ENCODE results near the gene CNKSR1.
A peak's percentile ranks its signal among the peaks of the same experiment; 100 is the strongest.

The CNKSR1 gene

GRCh38 chr1:26142159-26142558 lies 35.1 kb upstream of the CNKSR1 start:
- Histone ChIP-seq H3K79me1 (replicated peaks; ENCODE audit: low read length, poor library complexity, severe bottlenecking) (no peaks in the 10 kb centered on the region), H3K18ac (ENCODE audit: low read depth in 1 of 2, low read length in 2 of 2) (no peak overlapping the region)

GRCh38 chr1:26145041-26145959 lies 32.0 kb upstream of the CNKSR1 start:
- Histone ChIP-seq H3K79me1 (replicated peaks; ENCODE audit: low read length, poor library complexity, severe bottlenecking) (no peaks in the 10 kb centered on the region), H3K14ac (ENCODE audit: low read length in 2 of 2) (no peak overlapping the region), H2BK12ac (ENCODE audit: low read length in 2 of 2) (peak overlapping the region in 1 of 2 experiments; percentile 21), H3K4me2 (ENCODE audit: low read length, poor library complexity, severe bottlenecking) (no peak overlapping the region), H4K91ac (ENCODE audit: low read length) (peak overlapping the region; percentile 54), H3K4me1 (ENCODE audit: control insufficient read depth, insufficient read depth, low read depth, low read length) (peaks cover 3% of the 10 kb centered on the region), H2BK120ac (ENCODE audit: low read depth, low read length) (no peak overlapping the region), H4K8ac (ENCODE audit: low read length) (no peak overlapping the region), H3K27me3 (ENCODE audit: control insufficient read depth in 1 of 2, insufficient read depth in 1 of 2, low read length in 2 of 2) (peaks cover 44 to 46% of the 10 kb centered on the region in 2 experiments), H3K27ac (ENCODE audit: low read length, poor library complexity, severe bottlenecking) (no peak overlapping the region), H3K9ac (ENCODE audit: low read length) (no peak overlapping the region), H3K18ac (ENCODE audit: low read depth in 1 of 2, low read length in 2 of 2) (no peak overlapping the region), H3K36me3 (ENCODE audit: control insufficient read depth in 1 of 2, insufficient read depth in 2 of 2, low read depth in 1 of 2, low read length in 2 of 2) (no peaks in the 10 kb centered on the region), H3K23ac (ENCODE audit: low read length in 2 of 2) (no peak overlapping the region), H3K4me3 (ENCODE audit: insufficient read depth in 1 of 2, low read depth in 1 of 2, low read length in 2 of 2) (no peak overlapping the region), H2BK15ac (ENCODE audit: low read depth, poor library complexity, severe bottlenecking) (no peak overlapping the region), H2BK5ac (ENCODE audit: low read depth, low read length, poor library complexity, severe bottlenecking) (no peak overlapping the region), H3K4ac (ENCODE audit: low read depth in 1 of 2, low read length in 2 of 2) (peak overlapping the region in 1 of 2 experiments; percentile 64), H3K9me3 (ENCODE audit: control insufficient read depth, low read length) (no peaks in the 10 kb centered on the region), H2AK5ac (ENCODE audit: low read length, severe bottlenecking) (no peak overlapping the region), H2AFZ (ENCODE audit: low read depth, low read length) (no peak overlapping the region)
- 41% methylated on average over 15 of the region's 19 CpGs for WGBS
- DNase-seq: peak; percentile 86

More at GRCh38 chr1:26142159-26142558, 35.1 kb upstream of the CNKSR1 start:
- over 99% methylated on average over 6 of the region's 8 CpGs for WGBS
- H3K36me3 ChIP-seq (ENCODE audit: control insufficient read depth in 1 of 2, insufficient read depth in 2 of 2, low read depth in 1 of 2, low read length in 2 of 2): no peaks in the 10 kb centered on the region
- no peaks in the 10 kb centered on the region for H3K9me3 ChIP-seq (ENCODE audit: control insufficient read depth, low read length)
- no peak overlapping the region for H3K4me3 ChIP-seq (ENCODE audit: insufficient read depth in 1 of 2, low read depth in 1 of 2, low read length in 2 of 2)
- no peak overlapping the region for H4K91ac ChIP-seq (ENCODE audit: low read length)
- H3K27ac ChIP-seq (ENCODE audit: low read length, poor library complexity, severe bottlenecking): no peak overlapping the region
- no peak overlapping the region for H2BK5ac ChIP-seq (ENCODE audit: low read depth, low read length, poor library complexity, severe bottlenecking)
- no peak overlapping the region for H4K8ac ChIP-seq (ENCODE audit: low read length)
- no peak overlapping the region for H2AK5ac ChIP-seq (ENCODE audit: low read length, severe bottlenecking)
- peaks cover 1% of the 10 kb centered on the region for H3K4me1 ChIP-seq (ENCODE audit: control insufficient read depth, insufficient read depth, low read depth, low read length)
- H3K14ac ChIP-seq (ENCODE audit: low read length in 2 of 2): no peak overlapping the region
- H3K27me3 ChIP-seq (ENCODE audit: control insufficient read depth in 1 of 2, insufficient read depth in 1 of 2, low read length in 2 of 2): peaks cover 19 to 20% of the 10 kb centered on the region in 2 experiments
- no peak overlapping the region for H3K23ac ChIP-seq (ENCODE audit: low read length in 2 of 2)
- no peak overlapping the region for H2AFZ ChIP-seq (ENCODE audit: low read depth, low read length)
- H3K4ac ChIP-seq (ENCODE audit: low read depth in 1 of 2, low read length in 2 of 2): no peak overlapping the region
- H2BK12ac ChIP-seq (ENCODE audit: low read length in 2 of 2): no peak overlapping the region
- no peak overlapping the region for H3K4me2 ChIP-seq (ENCODE audit: low read length, poor library complexity, severe bottlenecking)
- H3K9ac ChIP-seq (ENCODE audit: low read length): no peak overlapping the region
- no peak overlapping the region for H2BK120ac ChIP-seq (ENCODE audit: low read depth, low read length)
- DNase-seq: no peak
- H2BK15ac ChIP-seq (ENCODE audit: low read depth, poor library complexity, severe bottlenecking): no peak overlapping the region

DNA sequence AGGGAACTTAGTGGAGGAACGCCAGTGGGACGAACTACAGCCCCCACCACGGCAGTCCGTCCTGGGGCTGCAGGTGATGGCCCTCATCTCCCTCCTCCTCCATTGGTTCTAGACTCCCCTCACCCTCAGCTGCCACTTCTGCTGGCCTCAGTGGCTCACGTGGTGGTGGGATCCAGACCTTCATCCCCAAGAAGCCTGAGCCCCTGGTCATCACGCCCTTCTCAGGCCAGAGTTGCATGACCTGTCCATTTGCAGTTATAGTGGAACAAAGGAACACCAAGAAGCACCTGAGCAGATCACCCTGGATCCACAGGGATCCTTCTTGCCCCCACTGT lies 31.4 kb upstream of the CNKSR1 start:
- Histone ChIP-seq H2BK15ac (ENCODE audit: low read depth, poor library complexity, severe bottlenecking) (no peak overlapping the region), H3K9ac (ENCODE audit: low read length) (no peak overlapping the region), H3K36me3 (ENCODE audit: control insufficient read depth in 1 of 2, insufficient read depth in 2 of 2, low read depth in 1 of 2, low read length in 2 of 2) (no peaks in the 10 kb centered on the region), H3K4ac (ENCODE audit: low read depth in 1 of 2, low read length in 2 of 2) (peak overlapping the region in 1 of 2 experiments; percentile 64), H3K18ac (ENCODE audit: low read depth in 1 of 2, low read length in 2 of 2) (no peak overlapping the region), H3K79me1 (replicated peaks; ENCODE audit: low read length, poor library complexity, severe bottlenecking) (no peaks in the 10 kb centered on the region), H3K14ac (ENCODE audit: low read length in 2 of 2) (no peak overlapping the region), H2BK12ac (ENCODE audit: low read length in 2 of 2) (peak overlapping the region in 1 of 2 experiments; percentile 21), H3K23ac (ENCODE audit: low read length in 2 of 2) (no peak overlapping the region), H4K8ac (ENCODE audit: low read length) (peak overlapping the region; percentile 40), H3K4me2 (ENCODE audit: low read length, poor library complexity, severe bottlenecking) (no peak overlapping the region), H4K91ac (ENCODE audit: low read length) (no peak overlapping the region), H3K9me3 (ENCODE audit: control insufficient read depth, low read length) (no peaks in the 10 kb centered on the region), H2AFZ (ENCODE audit: low read depth, low read length) (no peak overlapping the region), H2BK5ac (ENCODE audit: low read depth, low read length, poor library complexity, severe bottlenecking) (no peak overlapping the region), H3K27me3 (ENCODE audit: control insufficient read depth in 1 of 2, insufficient read depth in 1 of 2, low read length in 2 of 2) (peaks cover 48 to 51% of the 10 kb centered on the region in 2 experiments), H2BK120ac (ENCODE audit: low read depth, low read length) (no peak overlapping the region), H3K27ac (ENCODE audit: low read length, poor library complexity, severe bottlenecking) (no peak overlapping the region), H2AK5ac (ENCODE audit: low read length, severe bottlenecking) (no peak overlapping the region), H3K4me1 (ENCODE audit: control insufficient read depth, insufficient read depth, low read depth, low read length) (peaks cover 3% of the 10 kb centered on the region), H3K4me3 (ENCODE audit: insufficient read depth in 1 of 2, low read depth in 1 of 2, low read length in 2 of 2) (no peak overlapping the region)
- DNase-seq: no peak
- WGBS: 37% methylated on average over 6 of the region's 6 CpGs

DNA sequence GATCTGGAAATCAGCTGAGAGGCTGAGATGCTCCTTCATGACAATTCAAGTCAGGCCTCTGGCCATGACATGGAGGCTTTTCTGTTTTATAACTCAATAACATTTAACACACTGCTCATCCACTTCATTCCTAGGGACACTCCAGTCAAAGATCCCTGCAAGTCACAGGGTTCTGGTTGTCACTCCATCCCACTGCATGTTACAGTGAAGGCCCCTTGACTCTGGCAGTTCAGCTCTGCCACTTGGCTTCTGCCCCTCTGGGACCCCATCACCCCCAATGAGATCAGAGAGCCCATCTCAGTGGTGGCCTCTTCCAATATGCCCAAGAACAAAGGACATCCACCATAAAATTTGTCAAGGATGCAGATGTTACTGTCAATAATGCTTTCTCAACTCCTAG lies 28.4 kb upstream of the CNKSR1 start:
- Histone ChIP-seq H3K23ac (ENCODE audit: low read length in 2 of 2) (no peak overlapping the region), H3K4ac (ENCODE audit: low read depth in 1 of 2, low read length in 2 of 2) (no peak overlapping the region), H3K18ac (ENCODE audit: low read depth in 1 of 2, low read length in 2 of 2) (no peak overlapping the region), H3K4me1 (ENCODE audit: control insufficient read depth, insufficient read depth, low read depth, low read length) (peaks cover 1% of the 10 kb centered on the region), H3K27ac (ENCODE audit: low read length, poor library complexity, severe bottlenecking) (no peak overlapping the region), H2AK5ac (ENCODE audit: low read length, severe bottlenecking) (no peak overlapping the region), H2BK5ac (ENCODE audit: low read depth, low read length, poor library complexity, severe bottlenecking) (no peak overlapping the region), H2AFZ (ENCODE audit: low read depth, low read length) (no peak overlapping the region), H2BK120ac (ENCODE audit: low read depth, low read length) (no peak overlapping the region), H3K9ac (ENCODE audit: low read length) (no peak overlapping the region), H3K9me3 (ENCODE audit: control insufficient read depth, low read length) (no peaks in the 10 kb centered on the region), H3K36me3 (ENCODE audit: control insufficient read depth in 1 of 2, insufficient read depth in 2 of 2, low read depth in 1 of 2, low read length in 2 of 2) (no peaks in the 10 kb centered on the region), H3K4me3 (ENCODE audit: insufficient read depth in 1 of 2, low read depth in 1 of 2, low read length in 2 of 2) (no peak overlapping the region), H2BK12ac (ENCODE audit: low read length in 2 of 2) (no peak overlapping the region), H3K14ac (ENCODE audit: low read length in 2 of 2) (no peak overlapping the region), H4K91ac (ENCODE audit: low read length) (no peak overlapping the region), H3K4me2 (ENCODE audit: low read length, poor library complexity, severe bottlenecking) (no peak overlapping the region), H3K27me3 (ENCODE audit: control insufficient read depth in 1 of 2, insufficient read depth in 1 of 2, low read length in 2 of 2) (peaks cover 55 to 66% of the 10 kb centered on the region in 2 experiments), H3K79me1 (replicated peaks; ENCODE audit: low read length, poor library complexity, severe bottlenecking) (no peaks in the 10 kb centered on the region), H4K8ac (ENCODE audit: low read length) (no peak overlapping the region), H2BK15ac (ENCODE audit: low read depth, poor library complexity, severe bottlenecking) (no peak overlapping the region)
- no peak for DNase-seq
